GM12878 (cell line): ENCODE measurements around the gene CXCR6. TPM values are rescaled to one million over a fixed set of nuclear protein-coding genes. Genes with fewer than 3 reads are reported as not detected.

Source experiments
- ATAC-seq: fragments of 200-7000 bp; cut with Tn5 transposase; 3 replicates; pipeline ENCODE4 v1.9.1; 2020; ENCODE audit warnings: mild to moderate bottlenecking, moderate library complexity
- BruUV-seq: library from RNA; stranded (reverse); fragments of 400-500 nt; replicated peaks from 2 replicates; lab custom pipeline; 2021; lab: Mats Ljungman, UMichigan
- CTCF ChIA-PET: fragments of 300-600 bp; sonication (Branson Sonifier 250); formaldehyde crosslinking; extraction: SDS; loops from one replicate; lab custom pipeline; 2021; ENCODE audit warnings: inconsistent platforms; lab: Yijun Ruan, JAX
- POLR2A ChIA-PET: fragments of 350-600 bp; formaldehyde crosslinking; extraction: SDS; loops from one replicate; lab custom pipeline; 2021; ENCODE audit warnings: inconsistent platforms; lab: Charles Lee
- RAD21 ChIA-PET: fragments of 300-600 bp; sonication (Branson Sonifier 250); formaldehyde crosslinking; loops from one replicate; lab custom pipeline; 2023; ENCODE audit warnings: antibody characterized with exemption; ENCODE audit not compliant: unreplicated experiment; lab: Charles Lee
- SMC1A ChIA-PET: fragments of 300-600 bp; sonication (Branson Sonifier 250); formaldehyde crosslinking; loops from one replicate; lab custom pipeline; 2023; ENCODE audit not compliant: unreplicated experiment, uncharacterized antibody; lab: Charles Lee
- DNase-seq: peaks from one replicate; pipeline ENCODE4 v3.0.0-alpha.2; 2011; ENCODE audit warnings: low read depth, low spot score
- FAIRE-seq: peaks from 3 replicates; lab custom pipeline; 2011; peaks lifted over from hg19 to GRCh38; lab: Jason Lieb, UNC
- H2AFZ ChIP-seq: 2 replicates; pipeline ENCODE4 v1.6.0; 2011; ENCODE audit warnings: low read depth, low read length, control low read depth; ENCODE audit not compliant: control insufficient read depth
- H3K27ac ChIP-seq: 2 replicates; pipeline ENCODE4 v1.5.1; 2011; ENCODE audit warnings: control low read depth; ENCODE audit not compliant: control insufficient read depth, insufficient read depth
- H3K27me3 ChIP-seq, 2 experiments: replicated peaks in 1 of 2; 2 replicates each; pipeline versions ENCODE4 v1.6.0 to v1.6.1; 2011; ENCODE audit warnings: low read length in 1 of 2; ENCODE audit not compliant: control insufficient read depth in 2 of 2, insufficient read depth in 2 of 2
- H3K36me3 ChIP-seq, 2 experiments: 2 replicates each; pipeline ENCODE4 v1.5.1; 2011; ENCODE audit warnings: low read length in 1 of 2; ENCODE audit not compliant: control insufficient read depth in 2 of 2, insufficient read depth in 2 of 2
- H3K4me1 ChIP-seq: 2 replicates; pipeline ENCODE4 v1.6.1; 2011; ENCODE audit warnings: mild to moderate bottlenecking, low read length, moderate library complexity, mixed read lengths; ENCODE audit not compliant: control insufficient read depth, insufficient read depth
- H3K4me2 ChIP-seq: 2 replicates; pipeline ENCODE4 v1.6.0; 2011; ENCODE audit warnings: control low read depth; ENCODE audit not compliant: control insufficient read depth, insufficient read depth
- H3K4me3 ChIP-seq: fragments of 200-600 bp; sonication (generic); 2 replicates; pipeline ENCODE4 v1.5.1; 2016
- H3K79me2 ChIP-seq: 2 replicates; pipeline ENCODE4 v1.6.0; 2011; ENCODE audit warnings: low read length; ENCODE audit not compliant: control insufficient read depth, insufficient read depth
- H3K9ac ChIP-seq: 2 replicates; pipeline ENCODE4 v1.8.0; 2011; ENCODE audit warnings: low read length, control low read depth, mixed read lengths; ENCODE audit not compliant: control insufficient read depth, insufficient read depth
- H3K9me3 ChIP-seq: replicated peaks from 3 replicates; pipeline ENCODE4 v1.5.1; 2011; ENCODE audit warnings: mild to moderate bottlenecking, low read length; ENCODE audit not compliant: control insufficient read depth, insufficient read depth
- H4K20me1 ChIP-seq: 2 replicates; pipeline ENCODE4 v1.6.0; 2011; ENCODE audit not compliant: control insufficient read depth, insufficient read depth
- IKZF2 ChIP-seq, 2 experiments: fragments of 450-650 bp; IDR thresholded peaks; 2 replicates each; pipeline ENCODE4 v1.6.1; 2017; ENCODE audit warnings: mild to moderate bottlenecking in 2 of 2, moderate library complexity in 2 of 2
- MTA3 ChIP-seq: IDR thresholded peaks from 2 replicates; pipeline ENCODE4 v1.6.1; 2012; ENCODE audit warnings: low read length, inconsistent platforms, borderline replicate concordance
- POLR2AphosphoS5 ChIP-seq: IDR thresholded peaks from 2 replicates; pipeline ENCODE4 v1.6.1; 2011; ENCODE audit warnings: mild to moderate bottlenecking, low read length, inconsistent platforms
- RUNX3 ChIP-seq: IDR thresholded peaks from 2 replicates; pipeline ENCODE4 v1.6.1; 2012; ENCODE audit warnings: low read length, inconsistent platforms
- ZBED1 ChIP-seq: IDR thresholded peaks from 2 replicates; pipeline ENCODE4 v1.6.1; 2016; ENCODE audit warnings: borderline replicate concordance
- ZZZ3 ChIP-seq: IDR thresholded peaks from 2 replicates; pipeline ENCODE4 v1.6.1; 2011; ENCODE audit warnings: low read depth; ENCODE audit not compliant: control insufficient read depth, insufficient read length
- WGBS: methylation state at CpG from one replicate; pipeline ENCODE4 v1.1.6; 2016; ENCODE audit warnings: low lambda C conversion rate; ENCODE audit not compliant: insufficient replicate concordance, insufficient coverage; ENCODE audit errors: missing lambda C conversion rate; 5-methylcytosine and 5-hydroxymethylcytosine counted together
- in situ Hi-C: fragments of 300-500 bp; cut with MboI; formaldehyde crosslinking; loops from 9 replicates; pipeline ENCODE4 v1.14.3; 2018; ENCODE audit warnings: mixed read lengths
- intact Hi-C: fragments of 100-400 bp; cut with micrococcal nuclease; formaldehyde crosslinking; loops from one replicate; pipeline ENCODE4 v1.14.2; 2022; ENCODE audit not compliant: unreplicated experiment
- polyA plus RNA-seq, 11 experiments: library from polyadenylated mRNA; depleted of rRNA in 4 of 11; unstranded in 6 of 11; stranded (reverse) in 5 of 11; fragments of >200 nt; fragmentation: Nextera tagmentation in 4 of 11; fragmentation: Illumina TruSeq in 1 of 11; extraction: Ambion mirVana in 4 of 11; extraction: Trizol in 1 of 11; gene quantifications; 1 replicate in 1 of 11; 2 replicates in 10 of 11; pipeline versions ENCODE4 v1.2.1 to v1.2.3, GENCODE V29; 2011 to 2016; ENCODE audit warnings: inconsistent platforms in 2 of 11, missing spikeins in 2 of 11, low read depth in 1 of 11
- total RNA-seq, 4 experiments: library from RNA; depleted of rRNA in 3 of 4; stranded (reverse); fragments of >200 nt in 3 of 4; fragmentation: Illumina TruSeq in 1 of 4; extraction: Trizol in 1 of 4; gene quantifications; 2 replicates each; pipeline versions ENCODE4 v1.2.1 to v1.2.3, GENCODE V29; 2013 to 2021
- TF ChIP-seq, protein P1 (sequence below): fragments of 450-650 bp; IDR thresholded peaks from 2 replicates; pipeline ENCODE4 v1.6.1; 2016; ENCODE audit warnings: mild to moderate bottlenecking, moderate library complexity, borderline replicate concordance

The CXCR6 gene
- total and polyA plus RNA-seq, 10 of the 15 experiments (the other 5 are each of a cell fraction or from before 2014, with no cell fraction given), result 0.04 to 0.20 (median 0.12) TPM; not detected in 5

DNA sequence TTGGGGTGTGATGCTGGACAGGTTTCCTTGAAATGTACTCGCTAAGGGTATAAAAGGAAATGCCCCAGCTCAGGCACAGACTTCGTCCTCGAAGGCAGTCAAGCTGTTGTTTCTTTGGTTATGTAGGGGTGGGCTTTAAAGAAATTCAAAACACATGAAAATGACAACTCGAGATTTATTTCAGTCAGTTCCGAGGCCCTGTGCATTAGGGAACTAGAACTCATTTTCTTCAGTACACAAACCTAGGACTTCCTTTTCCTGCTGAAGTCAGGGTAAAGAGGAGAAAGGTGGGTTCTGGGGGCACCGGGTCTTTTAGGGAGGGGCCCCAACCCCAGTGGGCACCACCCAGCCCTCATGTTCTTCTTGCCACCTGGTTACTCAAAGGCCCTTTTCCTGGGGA lies 49.2 kb upstream of the CXCR6 start:
- Histone ChIP-seq H3K36me3 (no peaks in the 10 kb centered on the region), H3K79me2 (no peaks in the 10 kb centered on the region), H3K9ac (no peak overlapping the region), H3K27ac (no peak overlapping the region), H3K27me3 (no peaks in the 10 kb centered on the region; a peak in 1 of 4 replicates), H2AFZ (no peak overlapping the region), H3K4me2 (no peak overlapping the region; the same call in 1 of the 2 replicates), H3K9me3 (peaks cover 5% of the 10 kb centered on the region; the same call in 1 of the 3 replicates), H3K4me1 (peaks cover 11% of the 10 kb centered on the region), H3K4me3 (no peak overlapping the region), H4K20me1 (no peaks in the 10 kb centered on the region)
- ChIA-PET CTCF (interaction anchor here (1.1 to 1.9 kb wide), 3 partner anchors 11 to 132 kb away, joined by 3 to 6 read pairs (median 5); no protein-coding TSS in a partner anchor), POLR2A (no interaction called here), RAD21 (interaction anchor here (1.0 to 1.7 kb wide), 6 partner anchors 10 to 63 kb away, joined by 3 to 6 read pairs (median 4); no protein-coding TSS in a partner anchor), SMC1A (interaction anchor here (0.7 to 1.4 kb wide), 6 partner anchors 9 to 26 kb away, joined by 3 to 4 read pairs (median 3); no protein-coding TSS in a partner anchor)
- intact Hi-C loops, result no loop called here
- no TSS peak for BruUV-seq
- ATAC-seq (no peak), DNase-seq (no peak), FAIRE-seq (no peak)
- in situ Hi-C loops, result no loop called here
- WGBS, result 8% methylated on average over 6 of the region's 6 CpGs
- TF ChIP-seq IKZF2 (IDR thresholded peaks at IDR 0.05) (no peak), ZBED1 (peak; percentile 31; the same call in 1 of the 2 replicates)

DNA sequence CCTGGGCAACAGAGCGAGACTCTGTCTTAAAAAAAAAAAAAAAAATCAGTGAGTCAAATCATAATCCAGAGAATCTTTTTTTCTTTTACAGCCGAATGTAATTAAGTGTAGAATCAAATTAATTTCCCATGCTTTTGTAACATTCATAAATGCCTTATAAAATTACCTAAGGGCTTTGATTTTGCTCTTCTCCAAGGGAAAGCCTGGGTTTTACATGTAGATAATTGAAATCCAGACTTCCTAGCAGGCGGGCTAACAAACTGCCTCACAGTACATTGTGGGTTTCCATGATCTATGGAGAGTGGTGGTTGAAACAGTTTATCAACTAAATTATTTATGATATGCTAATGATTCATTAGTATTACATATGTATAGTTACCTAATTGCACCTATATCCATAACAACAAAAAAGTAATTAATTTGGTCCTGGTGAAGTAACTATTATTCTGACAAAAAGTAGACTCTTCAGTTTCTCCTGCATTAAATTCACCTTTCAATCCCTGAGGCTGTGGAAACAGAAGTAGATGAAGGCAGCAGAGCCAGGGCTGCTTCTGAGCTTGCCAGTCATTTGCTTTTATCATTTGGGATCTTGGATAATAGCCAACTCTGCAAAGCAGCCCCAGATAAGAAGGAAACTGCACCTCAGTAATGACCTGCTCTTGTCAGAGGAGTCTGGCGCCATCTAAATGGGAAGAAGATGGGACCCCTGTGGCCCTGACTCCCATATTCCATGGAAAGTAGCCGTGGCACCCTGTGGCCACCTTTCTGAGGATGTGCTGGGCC lies 47.4 kb upstream of the CXCR6 start:
- FAIRE-seq, result no peak
- ChIA-PET POLR2A (interaction anchor here (0.9 kb wide), 1 partner anchor 18 kb away, joined by 3 read pairs; no protein-coding TSS in a partner anchor), CTCF (interaction anchor here (1.9 kb wide), 1 partner anchor 12 kb away, joined by 6 read pairs; no protein-coding TSS in a partner anchor), SMC1A (interaction anchor here (1.0 to 1.1 kb wide), 3 partner anchors 9 to 37 kb away, joined by 3 to 4 read pairs (median 4); no protein-coding TSS in a partner anchor), RAD21 (interaction anchor here (1.1 to 1.6 kb wide), 2 partner anchors 15 to 47 kb away, joined by 3 to 5 read pairs; no protein-coding TSS in a partner anchor)
- Histone ChIP-seq H4K20me1 (no peaks in the 10 kb centered on the region), H3K27me3 (no peaks in the 10 kb centered on the region; a peak in 1 of 4 replicates), H3K36me3 (no peaks in the 10 kb centered on the region; a peak in 1 of 4 replicates), H3K4me1 (peaks cover 6% of the 10 kb centered on the region), H3K27ac (no peak overlapping the region), H3K9me3 (peaks cover 5% of the 10 kb centered on the region; the same call in 1 of the 3 replicates), H2AFZ (no peak overlapping the region), H3K4me3 (no peak overlapping the region), H3K79me2 (no peaks in the 10 kb centered on the region), H3K4me2 (no peak overlapping the region), H3K9ac (no peak overlapping the region)
- 45% methylated on average over 5 of the region's 5 CpGs for WGBS
- no peak for DNase-seq
- intact Hi-C loops, result no loop called here
- in situ Hi-C loops, result no loop called here
- ATAC-seq, result no peak
- BruUV-seq, result no TSS peak
- TF ChIP-seq MTA3, result no peak
- no peak for TF ChIP-seq POLR2AphosphoS5
- TF ChIP-seq, protein P1, sequence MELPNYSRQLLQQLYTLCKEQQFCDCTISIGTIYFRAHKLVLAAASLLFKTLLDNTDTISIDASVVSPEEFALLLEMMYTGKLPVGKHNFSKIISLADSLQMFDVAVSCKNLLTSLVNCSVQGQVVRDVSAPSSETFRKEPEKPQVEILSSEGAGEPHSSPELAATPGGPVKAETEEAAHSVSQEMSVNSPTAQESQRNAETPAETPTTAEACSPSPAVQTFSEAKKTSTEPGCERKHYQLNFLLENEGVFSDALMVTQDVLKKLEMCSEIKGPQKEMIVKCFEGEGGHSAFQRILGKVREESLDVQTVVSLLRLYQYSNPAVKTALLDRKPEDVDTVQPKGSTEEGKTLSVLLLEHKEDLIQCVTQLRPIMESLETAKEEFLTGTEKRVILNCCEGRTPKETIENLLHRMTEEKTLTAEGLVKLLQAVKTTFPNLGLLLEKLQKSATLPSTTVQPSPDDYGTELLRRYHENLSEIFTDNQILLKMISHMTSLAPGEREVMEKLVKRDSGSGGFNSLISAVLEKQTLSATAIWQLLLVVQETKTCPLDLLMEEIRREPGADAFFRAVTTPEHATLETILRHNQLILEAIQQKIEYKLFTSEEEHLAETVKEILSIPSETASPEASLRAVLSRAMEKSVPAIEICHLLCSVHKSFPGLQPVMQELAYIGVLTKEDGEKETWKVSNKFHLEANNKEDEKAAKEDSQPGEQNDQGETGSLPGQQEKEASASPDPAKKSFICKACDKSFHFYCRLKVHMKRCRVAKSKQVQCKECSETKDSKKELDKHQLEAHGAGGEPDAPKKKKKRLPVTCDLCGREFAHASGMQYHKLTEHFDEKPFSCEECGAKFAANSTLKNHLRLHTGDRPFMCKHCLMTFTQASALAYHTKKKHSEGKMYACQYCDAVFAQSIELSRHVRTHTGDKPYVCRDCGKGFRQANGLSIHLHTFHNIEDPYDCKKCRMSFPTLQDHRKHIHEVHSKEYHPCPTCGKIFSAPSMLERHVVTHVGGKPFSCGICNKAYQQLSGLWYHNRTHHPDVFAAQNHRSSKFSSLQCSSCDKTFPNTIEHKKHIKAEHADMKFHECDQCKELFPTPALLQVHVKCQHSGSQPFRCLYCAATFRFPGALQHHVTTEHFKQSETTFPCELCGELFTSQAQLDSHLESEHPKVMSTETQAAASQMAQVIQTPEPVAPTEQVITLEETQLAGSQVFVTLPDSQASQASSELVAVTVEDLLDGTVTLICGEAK, result no peak
- no peak for TF ChIP-seq ZZZ3
- TF ChIP-seq RUNX3, result no peak
